HG03575 (cell line): Measurements from ENCODE around the gene SYNDIG1.

Experiments used
- ATAC-seq: cut with Tn5 transposase; IDR thresholded peaks from one replicate; pipeline ENCODE4 v1.9.1; 2021; ENCODE audit not compliant: unreplicated experiment, insufficient number of reproducible peaks, low FRiP score; ENCODE audit errors: extremely low read depth

SYNDIG1 gene

GRCh38 chr20:24469116-24469893 is at the start of gene SYNDIG1:
Gene SYNDIG1 (plus strand): TSS chr20:24469629. CDS start chr20:24543098, 73,469 bp downstream.
- no peak for ATAC-seq

GRCh38 chr20:24419786-24420185 is 49.6 kb upstream of the SYNDIG1 start:
- no peak for ATAC-seq

- no peak for ATAC-seq
These were observed 48.9 kb upstream of the SYNDIG1 start for GRCh38 chr20:24420567-24420966.

GRCh38 chr20:24421071-24421470 is 48.4 kb upstream of the SYNDIG1 start:
- ATAC-seq: no peak

- no peak for ATAC-seq
These were observed 47.2 kb upstream of the SYNDIG1 start for GRCh38 chr20:24422091-24422760.

DNA sequence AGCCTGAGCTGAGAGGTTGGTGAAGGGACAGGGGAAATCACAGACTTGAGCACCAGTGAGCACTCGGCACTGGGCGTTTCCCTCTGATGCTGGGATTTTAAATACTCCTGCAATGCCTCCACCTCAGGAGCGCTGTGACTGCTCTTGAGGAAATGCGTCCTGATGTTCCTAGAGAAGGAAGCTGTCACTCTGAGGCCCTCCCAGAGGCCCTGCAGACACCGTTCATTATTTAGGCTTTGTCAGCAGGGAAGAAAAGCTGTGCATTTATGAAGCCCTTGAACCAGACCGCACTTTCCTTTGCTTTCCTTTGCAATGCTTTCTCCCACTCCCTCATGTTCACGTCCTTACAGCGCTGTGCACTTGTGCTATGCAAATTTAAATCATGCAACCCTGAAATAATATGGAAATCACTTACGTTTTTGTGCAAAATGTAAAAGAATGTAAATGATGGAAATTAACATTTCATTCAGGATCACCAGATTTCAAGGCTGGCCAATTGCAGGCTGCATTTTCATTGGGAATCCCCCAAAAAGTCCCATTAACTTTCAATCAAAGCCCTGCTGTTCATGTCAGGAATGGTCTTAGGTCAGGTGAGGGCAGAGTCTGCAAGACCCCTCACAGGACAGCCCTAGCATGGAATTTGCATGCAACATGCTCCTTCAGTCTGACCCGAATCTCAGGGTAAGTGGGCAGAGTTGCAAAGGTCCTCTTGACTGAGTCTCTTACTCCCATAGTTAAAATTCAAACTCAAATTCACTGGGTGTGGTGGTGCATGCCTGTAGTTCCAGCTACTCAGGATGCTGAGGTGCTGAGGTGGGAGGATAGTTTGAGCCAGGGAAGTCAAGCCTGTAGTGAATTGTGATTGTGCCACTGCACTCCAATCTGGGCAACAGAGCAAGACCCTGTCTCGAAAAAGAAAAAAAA is 45.8 kb upstream of the SYNDIG1 start:
- ATAC-seq: no peak

DNA sequence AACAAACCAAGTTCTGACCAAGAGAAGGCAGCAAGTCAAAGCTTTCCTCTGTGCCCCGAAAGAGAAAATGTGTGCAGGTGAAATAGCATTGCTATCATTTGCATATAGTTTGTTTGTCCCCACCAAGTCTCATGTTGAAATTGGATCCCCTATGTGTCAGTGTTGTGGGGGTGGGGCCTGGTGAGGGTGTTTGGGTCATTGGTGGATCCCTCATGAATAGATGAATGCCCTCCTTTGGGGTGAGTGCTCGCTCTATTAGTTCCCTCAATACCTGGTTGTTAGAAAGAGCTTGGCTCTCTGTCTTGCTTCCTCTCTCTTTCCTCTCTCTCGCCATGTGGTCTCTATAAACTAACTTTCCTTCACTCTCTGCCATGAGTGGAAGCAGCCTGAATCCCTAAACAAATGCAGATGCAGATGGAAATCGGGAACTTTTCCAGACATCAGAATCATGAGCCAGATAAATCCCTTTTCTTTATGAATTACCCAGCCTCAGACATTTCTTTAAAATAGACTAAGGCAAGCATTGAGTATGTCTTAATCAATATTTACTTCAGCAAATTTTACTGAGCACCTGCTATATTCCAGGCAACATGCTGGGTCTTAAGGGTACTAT is 43.8 kb upstream of the SYNDIG1 start:
- no peak for ATAC-seq

- ATAC-seq: no peak
These were observed 38.0 kb upstream of the SYNDIG1 start for GRCh38 chr20:24431279-24432045.

DNA sequence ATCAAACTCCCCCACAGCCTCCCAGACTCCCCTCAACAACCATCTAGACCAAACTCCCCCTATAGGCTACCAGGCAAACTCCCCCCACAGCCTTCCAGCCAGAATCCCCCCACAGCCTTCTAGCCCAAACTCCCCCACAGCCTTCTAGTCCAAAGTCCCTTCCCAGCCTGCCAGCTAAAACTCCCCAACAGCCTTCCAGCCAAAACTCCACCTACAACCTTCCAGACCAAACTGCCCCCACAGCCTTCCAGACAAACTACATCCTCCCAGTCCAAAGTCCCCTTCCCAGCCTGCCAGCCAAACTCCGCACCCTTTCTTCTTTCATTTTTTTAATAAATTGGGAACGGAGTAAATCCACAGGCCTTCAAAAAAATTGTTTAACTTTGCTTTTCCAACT is 37.4 kb upstream of the SYNDIG1 start:
- ATAC-seq: no peak

- ATAC-seq: no peak
These were observed 33.3 kb upstream of the SYNDIG1 start for GRCh38 chr20:24436160-24436559.

GRCh38 chr20:24437196-24438082 is 32.0 kb upstream of the SYNDIG1 start:
- ATAC-seq: no peak

- ATAC-seq: no peak
These were observed 31.1 kb upstream of the SYNDIG1 start for GRCh38 chr20:24438331-24438730.

DNA sequence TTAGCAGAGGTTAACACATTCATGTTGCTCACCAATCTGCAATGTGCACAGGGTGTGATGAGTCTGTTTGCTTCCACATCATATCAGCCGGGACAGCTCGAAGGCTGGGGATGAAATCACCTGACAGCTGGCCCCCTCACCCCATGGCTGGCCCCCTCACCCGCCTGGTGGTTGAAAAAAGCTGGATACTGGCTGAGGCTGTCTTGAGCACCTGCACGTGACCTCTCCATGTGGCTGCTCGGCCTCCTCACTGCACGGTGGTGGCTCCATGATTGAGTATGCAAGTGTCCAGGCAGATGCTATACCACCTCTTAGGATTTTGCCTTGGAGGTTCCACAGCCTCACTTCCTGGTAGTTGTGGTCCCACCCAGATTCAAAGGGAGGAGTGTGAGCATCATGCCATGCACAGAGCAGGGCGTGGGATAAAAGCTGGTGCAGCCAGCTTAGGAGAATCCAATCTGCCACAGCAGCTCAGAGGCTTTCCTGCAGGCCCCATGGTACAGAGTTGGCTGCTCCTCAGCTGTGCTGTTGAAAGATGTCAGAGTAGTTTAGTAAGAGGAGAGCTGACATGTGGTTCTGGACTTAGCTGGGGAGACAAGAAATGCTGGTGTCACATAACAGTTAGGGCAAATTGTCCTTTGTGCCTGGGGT is 29.6 kb upstream of the SYNDIG1 start:
- no peak for ATAC-seq

- ATAC-seq: no peak
These were observed 27.8 kb upstream of the SYNDIG1 start for GRCh38 chr20:24441661-24442060.

DNA sequence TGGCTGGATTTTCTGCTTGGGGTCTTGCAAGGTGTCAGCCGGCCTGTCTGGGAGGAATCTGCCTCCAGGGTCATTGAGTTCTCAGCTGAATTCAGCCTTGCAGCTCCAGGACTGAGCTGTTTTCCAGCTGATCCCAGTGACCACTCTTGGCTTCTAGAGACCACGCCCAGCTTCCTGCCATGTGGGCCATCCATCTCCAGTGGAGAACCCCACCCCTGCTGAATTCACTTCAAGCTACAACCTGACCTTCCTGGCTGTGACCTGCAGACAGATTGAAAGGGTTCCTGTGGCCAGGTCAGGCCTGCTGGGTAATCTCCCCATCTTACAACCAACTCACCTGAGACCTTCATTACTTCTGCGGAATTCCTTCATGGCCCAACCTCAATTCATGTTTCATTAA is 26.5 kb upstream of the SYNDIG1 start:
- ATAC-seq: no peak

- no peak for ATAC-seq
These were observed 26.0 kb upstream of the SYNDIG1 start for GRCh38 chr20:24443436-24443835.

DNA sequence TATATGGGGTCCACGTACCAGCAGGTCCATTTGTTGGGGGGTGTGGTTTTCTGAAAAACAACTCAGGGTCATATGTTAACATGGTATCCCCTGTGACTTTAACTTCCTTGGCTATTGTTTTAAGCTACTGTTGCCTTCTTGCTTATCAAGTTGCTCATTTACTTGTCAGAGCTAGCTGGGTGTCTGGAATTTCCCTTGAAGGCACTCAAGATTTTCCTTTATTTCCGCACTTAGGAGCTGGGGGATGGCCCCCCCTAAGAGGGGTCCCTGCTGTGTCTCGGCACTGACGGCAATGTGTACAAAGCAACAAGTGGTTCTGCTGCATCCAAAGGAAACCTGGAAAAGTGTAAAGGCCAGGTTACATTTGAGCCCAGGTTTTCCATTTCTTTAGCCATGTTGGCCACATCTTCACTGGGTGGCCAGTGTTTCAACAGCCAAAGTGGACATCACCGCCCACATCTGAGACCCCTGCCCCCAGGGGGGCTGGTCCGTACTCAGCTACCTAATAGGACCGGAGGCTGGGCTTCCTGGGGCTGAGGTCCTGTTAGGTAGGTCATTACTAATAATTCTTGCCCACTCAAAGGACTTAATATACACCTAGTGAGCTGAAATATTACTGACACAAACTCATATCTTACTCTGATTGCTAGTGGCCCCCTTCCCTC is 24.8 kb upstream of the SYNDIG1 start:
- no peak for ATAC-seq
